BLaER1 treated with 17β-estradiol and CSF1 and Interleukin-3, amounts not matched to agents 10 nM and 100 nM (cell line): ENCODE results near the gene SARS2.

ENCODE experiments used
- H3K27ac ChIP-seq, 11 experiments: shearing (Covaris generic); formaldehyde crosslinking; 2 replicates each; pipeline ENCODE4 v1.8.1; 2022
- H3K27me3 ChIP-seq, 11 experiments: shearing (Covaris generic); formaldehyde crosslinking; 2 replicates each; pipeline ENCODE4 v1.8.1; 2022
- H3K36me3 ChIP-seq, 11 experiments: shearing (Covaris generic); formaldehyde crosslinking; 2 replicates each; pipeline ENCODE4 v1.8.1; 2022
- H3K4me1 ChIP-seq, 10 experiments: shearing (Covaris generic); formaldehyde crosslinking; 2 replicates each; pipeline ENCODE4 v1.8.1; 2022
- H3K4me2 ChIP-seq, 11 experiments: shearing (Covaris generic); formaldehyde crosslinking; 2 replicates each; pipeline ENCODE4 v1.8.1; 2022
- H3K4me3 ChIP-seq, 10 experiments: shearing (Covaris generic); formaldehyde crosslinking; 2 replicates each; pipeline ENCODE4 v1.8.1; 2022
- H3K9ac ChIP-seq, 11 experiments: shearing (Covaris generic); formaldehyde crosslinking; 2 replicates each; pipeline ENCODE4 v1.8.1; 2022
- H3K9me3 ChIP-seq, 11 experiments: shearing (Covaris generic); formaldehyde crosslinking; replicated peaks in 1 of 11; 2 replicates each; pipeline ENCODE4 v1.8.1; 2022
- H4K20me1 ChIP-seq, 11 experiments: shearing (Covaris generic); formaldehyde crosslinking; 2 replicates each; pipeline ENCODE4 v1.8.1; 2022
- Cebpa-rat ChIP-seq, 11 experiments: shearing (Covaris generic); IDR thresholded peaks; 2 replicates each; pipeline ENCODE4 v1.8.1; 2022

The SARS2 gene

DNA sequence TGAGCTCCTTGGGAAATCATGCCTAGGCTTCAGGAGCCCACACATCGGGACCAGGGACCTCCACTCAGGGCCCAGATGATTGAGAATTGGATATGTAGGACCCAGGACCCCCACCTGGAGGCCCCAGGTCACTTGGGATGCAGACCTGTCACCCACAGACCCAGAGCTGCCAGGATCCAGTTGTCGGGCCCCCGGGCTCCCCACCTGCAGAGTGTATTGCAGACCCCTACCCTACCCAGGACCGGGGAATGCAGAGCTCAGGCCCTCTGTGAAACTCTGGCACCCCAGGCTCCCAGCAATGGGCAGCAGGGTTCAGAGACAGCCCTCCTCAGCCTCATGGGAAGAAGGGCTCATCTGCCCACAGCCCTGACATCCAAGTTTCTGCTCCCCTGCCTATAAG lies 24.9 kb downstream of the SARS2 start:
- H3K36me3 ChIP-seq = peaks cover 44 to 72% (median 57%) of the 10 kb centered on the region in 11 experiments

GRCh38 chr19:38904581-38905539 lies 25.7 kb downstream of the SARS2 start:
- Histone ChIP-seq H3K27me3 (no peaks in the 10 kb centered on the region), H3K4me2 (no peak overlapping the region; a peak in 1 of 22 replicates), H3K9me3 (peaks cover 0 to 10% (median 6%) of the 10 kb centered on the region in 11 experiments; a peak in 10 of 22 replicates), H3K27ac (no peak overlapping the region), H3K36me3 (peaks cover 44 to 72% (median 57%) of the 10 kb centered on the region in 11 experiments), H3K4me1 (peaks cover 10 to 22% (median 15%) of the 10 kb centered on the region in 10 experiments), H3K9ac (0 out of 22 replicates have a peak overlapping the region, but pooled peaks of 1 of the 11 experiments have one; percentile 11), H3K4me3 (no peak overlapping the region), H4K20me1 (peaks cover 0 to 15% (median 0%) of the 10 kb centered on the region in 11 experiments; a peak in 8 of 22 replicates)
- TF ChIP-seq Cebpa-rat (IDR thresholded peaks at IDR 0.05) = no peak

More for the DNA sequence above, 24.9 kb downstream of the SARS2 start:
- no peak overlapping the region for H3K4me2 ChIP-seq
- peaks cover 10 to 22% (median 13%) of the 10 kb centered on the region in 10 experiments for H3K4me1 ChIP-seq
- H3K27ac ChIP-seq = no peak overlapping the region
- no peak for TF ChIP-seq Cebpa-rat (IDR thresholded peaks at IDR 0.05)
- no peak overlapping the region for H3K9ac ChIP-seq
- H4K20me1 ChIP-seq = peaks cover 0 to 15% (median 0%) of the 10 kb centered on the region in 11 experiments; a peak in 8 of 22 replicates
- no peak overlapping the region for H3K4me3 ChIP-seq
- H3K9me3 ChIP-seq = peaks cover 0 to 10% (median 6%) of the 10 kb centered on the region in 11 experiments; a peak in 10 of 22 replicates
- no peaks in the 10 kb centered on the region for H3K27me3 ChIP-seq

DNA sequence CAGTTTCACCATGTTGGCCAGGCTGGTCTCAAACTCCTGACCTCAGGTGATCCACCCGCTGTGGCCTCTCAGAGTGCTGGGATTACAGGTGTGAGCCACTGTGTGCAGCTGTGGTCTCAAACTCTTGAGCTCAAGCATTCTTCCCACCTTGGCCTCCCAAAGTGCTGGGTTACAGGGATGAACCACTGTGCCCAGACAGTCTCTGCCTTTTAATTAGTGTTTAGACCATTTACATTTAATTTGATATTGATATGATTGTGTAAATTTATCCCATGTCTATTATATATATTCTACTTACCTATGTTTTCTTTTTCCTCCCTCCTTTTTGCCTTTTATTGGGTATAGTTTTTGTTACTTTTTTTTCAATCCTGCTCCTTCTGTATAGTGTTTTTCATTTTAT lies 28.9 kb downstream of the SARS2 start:
- TF ChIP-seq Cebpa-rat (IDR thresholded peaks at IDR 0.05) = no peak
- Histone ChIP-seq H3K27ac (no peak overlapping the region), H3K4me3 (peak overlapping the region in 8 of 10 experiments; percentile 72 to 87 (median 86); a peak in 9 of 20 replicates), H3K9me3 (peaks cover 0 to 7% (median 5%) of the 10 kb centered on the region in 11 experiments; a peak in 10 of 22 replicates), H3K4me2 (peak overlapping the region; percentile 71 to 88 (median 83)), H3K4me1 (peaks cover 33 to 42% (median 38%) of the 10 kb centered on the region in 10 experiments), H3K9ac (peak overlapping the region in 5 of 11 experiments; percentile 86 to 92 (median 90); a peak in 6 of 22 replicates), H3K27me3 (no peaks in the 10 kb centered on the region), H4K20me1 (peaks cover 0 to 26% (median 9%) of the 10 kb centered on the region in 11 experiments; a peak in 10 of 22 replicates), H3K36me3 (peaks cover 19 to 44% (median 33%) of the 10 kb centered on the region in 11 experiments)

DNA sequence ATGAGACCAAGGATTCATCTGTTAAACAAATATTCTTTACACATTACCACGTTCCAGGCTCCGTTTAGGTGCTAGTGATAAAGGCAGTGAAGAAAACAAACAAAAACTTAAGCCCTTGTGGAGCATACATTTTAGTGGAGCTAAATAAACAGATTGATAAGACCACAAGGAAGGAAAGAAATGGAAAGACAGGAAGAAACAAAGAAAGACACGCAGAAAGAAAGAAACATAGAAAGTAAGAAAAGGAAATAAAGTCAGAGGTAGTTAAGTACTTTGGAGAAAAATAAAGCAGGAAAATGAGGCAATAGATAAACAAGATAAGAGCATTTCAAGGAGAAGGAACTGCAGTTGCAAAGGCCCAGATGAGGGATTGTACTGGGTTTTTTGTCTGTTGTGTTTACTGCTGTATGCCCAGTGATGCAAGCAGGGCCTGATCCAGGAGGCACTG lies 29.8 kb downstream of the SARS2 start:
- peak overlapping the region; percentile 72 to 93 (median 83); a peak in 18 of 22 replicates for H3K27ac ChIP-seq
- no peak for TF ChIP-seq Cebpa-rat (IDR thresholded peaks at IDR 0.05)
- peak overlapping the region; percentile 71 to 88 (median 83) for H3K4me2 ChIP-seq
- peaks cover 13 to 36% (median 26%) of the 10 kb centered on the region in 11 experiments for H3K36me3 ChIP-seq
- peak overlapping the region; percentile 77 to 92 (median 89) for H3K9ac ChIP-seq
- peaks cover 41 to 52% (median 47%) of the 10 kb centered on the region in 10 experiments for H3K4me1 ChIP-seq
- H3K27me3 ChIP-seq = no peaks in the 10 kb centered on the region
- H3K4me3 ChIP-seq = peak overlapping the region; percentile 72 to 87 (median 84)
- H3K9me3 ChIP-seq = peaks cover 0 to 7% (median 5%) of the 10 kb centered on the region in 11 experiments; a peak in 10 of 22 replicates
- H4K20me1 ChIP-seq = peaks cover 0 to 30% (median 9%) of the 10 kb centered on the region in 11 experiments; a peak in 10 of 22 replicates

DNA sequence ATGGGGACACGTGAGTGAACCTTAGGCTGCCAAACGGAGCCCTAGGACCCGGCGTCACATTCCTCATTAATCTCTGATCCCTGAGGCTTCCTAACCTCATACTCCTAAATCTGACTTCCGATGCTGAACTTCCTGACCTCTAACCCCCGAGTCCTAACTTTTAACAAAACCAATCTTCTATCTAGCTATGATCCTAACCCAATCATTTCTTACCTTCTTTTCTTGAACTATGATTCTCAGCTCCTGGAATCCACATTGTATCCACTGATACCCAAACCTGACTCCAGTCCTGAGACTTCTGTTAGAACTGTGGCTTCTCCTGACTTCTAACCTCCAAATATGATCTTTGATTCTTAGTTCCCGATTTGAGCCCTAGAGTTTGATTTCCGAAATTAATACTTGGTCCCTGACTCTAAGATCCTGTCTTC lies 30.3 kb downstream of the SARS2 start:
- peak overlapping the region; percentile 77 to 92 (median 89) for H3K9ac ChIP-seq
- peaks cover 0 to 7% (median 5%) of the 10 kb centered on the region in 11 experiments; a peak in 10 of 22 replicates for H3K9me3 ChIP-seq
- H3K4me3 ChIP-seq = peak overlapping the region; percentile 72 to 87 (median 84)
- peak overlapping the region; percentile 71 to 88 (median 83) for H3K4me2 ChIP-seq
- peaks cover 0 to 31% (median 9%) of the 10 kb centered on the region in 11 experiments; a peak in 10 of 22 replicates for H4K20me1 ChIP-seq
- H3K36me3 ChIP-seq = peaks cover 7 to 30% (median 20%) of the 10 kb centered on the region in 11 experiments
- no peaks in the 10 kb centered on the region for H3K27me3 ChIP-seq
- peak overlapping the region; percentile 72 to 93 (median 83) for H3K27ac ChIP-seq
- H3K4me1 ChIP-seq = peaks cover 46 to 57% (median 53%) of the 10 kb centered on the region in 10 experiments
- TF ChIP-seq Cebpa-rat (IDR thresholded peaks at IDR 0.05) = no peak

GRCh38 chr19:38899447-38900201 lies 30.9 kb downstream of the SARS2 start, which contains the start of the genes NFKBIB and SIRT2:
Gene NFKBIB (plus strand): TSS chr19:38899969. CDS start chr19:38900033, 64 bp downstream.
Gene SIRT2 (minus strand): TSS chr19:38899618. CDS start chr19:38899521, 97 bp downstream.
- peaks cover 1 to 24% (median 14%) of the 10 kb centered on the region in 11 experiments; a peak in 19 of 22 replicates for H3K36me3 ChIP-seq
- peak within 1 kb of the TSS; percentile 72 to 87 (median 84) for H3K4me3 ChIP-seq
- no peaks in the 10 kb centered on the region for H3K27me3 ChIP-seq
- peak within 1 kb of the TSS; percentile 88 to 99 (median 96) for H3K4me2 ChIP-seq
- peaks cover 0 to 7% (median 5%) of the 10 kb centered on the region in 11 experiments; a peak in 10 of 22 replicates for H3K9me3 ChIP-seq
- peak within 1 kb of the TSS; percentile 77 to 92 (median 89) for H3K9ac ChIP-seq
- no peak for TF ChIP-seq Cebpa-rat (IDR thresholded peaks at IDR 0.05)
- peak within 1 kb of the TSS; percentile 72 to 93 (median 83) for H3K27ac ChIP-seq
- peaks cover 0 to 31% (median 9%) of the 10 kb centered on the region in 11 experiments; a peak in 9 of 22 replicates for H4K20me1 ChIP-seq
- peaks cover 52 to 63% (median 59%) of the 10 kb centered on the region in 10 experiments for H3K4me1 ChIP-seq

- Histone ChIP-seq H3K4me3 (peak overlapping the region; percentile 72 to 87 (median 84)), H3K36me3 (peaks cover 0 to 17% (median 8%) of the 10 kb centered on the region in 11 experiments; a peak in 9 of 22 replicates), H3K9me3 (peaks cover 0 to 7% (median 5%) of the 10 kb centered on the region in 11 experiments; a peak in 10 of 22 replicates), H3K4me1 (peaks cover 59 to 70% (median 64%) of the 10 kb centered on the region in 10 experiments), H3K27ac (peak overlapping the region; percentile 43 to 93 (median 72)), H3K4me2 (peak overlapping the region; percentile 76 to 99 (median 96)), H4K20me1 (peaks cover 0 to 33% (median 9%) of the 10 kb centered on the region in 11 experiments; a peak in 8 of 22 replicates), H3K9ac (peak overlapping the region; percentile 73 to 92 (median 87)), H3K27me3 (no peaks in the 10 kb centered on the region)
- TF ChIP-seq Cebpa-rat (IDR thresholded peaks at IDR 0.05) = no peak
Observed at GRCh38 chr19:38898788-38899446, 31.6 kb downstream of the SARS2 start.
